K562 (cell line): Measurements from ENCODE around the gene ITK. TPM values are rescaled to one million over a fixed set of nuclear protein-coding genes. Genes with fewer than 3 reads are reported as not detected.

Experiments
- ATAC-seq: fragments of 200-7000 bp; cut with Tn5 transposase; 3 replicates; pipeline ENCODE4 v1.9.1; 2020; ENCODE audit warnings: moderate library complexity
- BruUV-seq: library from RNA; stranded (reverse); fragments of 400-500 nt; replicated peaks from 2 replicates; lab custom pipeline; 2021; lab: Mats Ljungman, UMichigan
- CTCF ChIA-PET: fragments of 300-600 bp; formaldehyde crosslinking; extraction: SDS; loops from one replicate; lab custom pipeline; 2021; ENCODE audit warnings: low intra/inter-chr PET ratio; lab: Yijun Ruan, JAX
- POLR2A ChIA-PET: fragments of 300-600, 350-650 bp; sonication (Branson Sonifier 250); formaldehyde crosslinking; extraction: SDS; loops from one replicate; lab custom pipeline; 2021; ENCODE audit warnings: antibody characterized with exemption, inconsistent platforms; lab: Yijun Ruan, JAX
- DNase-seq, 4 experiments: peaks; one replicate each; pipeline versions ENCODE4 v3.0.0 to v3.0.0-alpha.2; 2011 to 2018; ENCODE audit warnings: low spot score in 3 of 4, mixed read lengths in 3 of 4; ENCODE audit errors: extremely low read depth in 1 of 4
- FAIRE-seq: peaks from 2 replicates; lab custom pipeline; 2011; peaks lifted over from hg19 to GRCh38; lab: Jason Lieb, UNC
- H2AFZ ChIP-seq: 2 replicates; pipeline ENCODE4 v1.6.0; 2011; ENCODE audit warnings: low read depth, low read length, control low read depth, inconsistent platforms
- H3K27ac ChIP-seq: fragments of 200-600 bp; 3 replicates; pipeline ENCODE4 v1.8.0; 2011; ENCODE audit warnings: low read depth, mild to moderate bottlenecking, control low read depth, inconsistent platforms, low read length, moderate library complexity, mixed read lengths; ENCODE audit errors: extremely low read depth
- H3K27me3 ChIP-seq, 2 experiments: fragments of 300-600 bp in 1 of 2; 2 replicates in 1 of 2; 3 replicates in 1 of 2; pipeline versions ENCODE4 v1.6.0 to v1.8.0; 2011; ENCODE audit warnings: inconsistent platforms in 2 of 2, low read length in 2 of 2, mild to moderate bottlenecking in 1 of 2, mixed read lengths in 1 of 2, moderate library complexity in 1 of 2; ENCODE audit not compliant: control insufficient read depth in 2 of 2, insufficient read depth in 2 of 2
- H3K36me3 ChIP-seq: fragments of 300-600 bp; 3 replicates; pipeline ENCODE4 v1.8.0; 2011; ENCODE audit warnings: mild to moderate bottlenecking, low read length, inconsistent platforms; ENCODE audit not compliant: control insufficient read depth, insufficient read depth
- H3K4me1 ChIP-seq, 2 experiments: fragments of 200-600 bp in 1 of 2; replicated peaks in 1 of 2; 2 replicates in 1 of 2; 3 replicates in 1 of 2; pipeline versions ENCODE4 v1.5.1 to v1.8.0; 2011; ENCODE audit warnings: inconsistent platforms in 2 of 2, low read length in 2 of 2, mild to moderate bottlenecking in 1 of 2, mixed read lengths in 1 of 2, moderate library complexity in 1 of 2; ENCODE audit not compliant: control insufficient read depth in 2 of 2, insufficient read depth in 2 of 2
- H3K4me2 ChIP-seq: 2 replicates; pipeline ENCODE4 v1.6.1; 2011; ENCODE audit warnings: low read length, control low read depth, inconsistent platforms, mixed read lengths; ENCODE audit not compliant: insufficient read depth
- H3K4me3 ChIP-seq: fragments of 200-600 bp; sonication (generic), shearing (Covaris generic); 2 replicates; pipeline ENCODE4 v1.5.1; 2016; ENCODE audit warnings: control low read depth, inconsistent platforms
- H3K79me2 ChIP-seq: fragments of 200-600 bp; 3 replicates; pipeline ENCODE4 v1.8.0; 2011; ENCODE audit warnings: low read length, inconsistent platforms; ENCODE audit not compliant: control insufficient read depth, insufficient read depth
- H3K9ac ChIP-seq, 2 experiments: 2 replicates each; pipeline versions ENCODE4 v1.6.0 to v1.6.1; 2011; ENCODE audit warnings: low read depth in 2 of 2, low read length in 2 of 2, control low read depth in 1 of 2, inconsistent platforms in 1 of 2, mild to moderate bottlenecking in 1 of 2, mixed read lengths in 1 of 2; ENCODE audit not compliant: insufficient read depth in 1 of 2
- H3K9me1 ChIP-seq: one replicate; pipeline ENCODE4 v1.6.0; 2011; ENCODE audit warnings: inconsistent platforms, mild to moderate bottlenecking, low read length, moderate library complexity; ENCODE audit not compliant: control insufficient read depth, insufficient read depth
- H3K9me3 ChIP-seq: replicated peaks from 2 replicates; pipeline ENCODE4 v1.5.1; 2011; ENCODE audit warnings: low read depth, low read length, inconsistent platforms; ENCODE audit not compliant: control insufficient read depth, insufficient read depth
- H4K20me1 ChIP-seq: replicated peaks from 2 replicates; pipeline ENCODE4 v1.6.1; 2011; ENCODE audit warnings: low read length, inconsistent platforms, mixed read lengths; ENCODE audit not compliant: control insufficient read depth, insufficient read depth
- CBFA2T3 ChIP-seq: fragments of 450-650 bp; IDR thresholded peaks from 2 replicates; pipeline ENCODE4 v1.6.1; 2017
- FOSL1 ChIP-seq: fragments of 200-800 bp; sonication (Bioruptor generic); conservative IDR thresholded peaks from 2 replicates; pipeline ENCODE4 v1.6.1; 2016; ENCODE audit warnings: missing genetic modification characterization, missing compliant biosample characterization
- HDAC2 ChIP-seq: fragments of 450-650 bp; IDR thresholded peaks from 2 replicates; pipeline ENCODE4 v1.6.1; 2016; ENCODE audit warnings: mild to moderate bottlenecking
- JUND ChIP-seq, 2 experiments: IDR thresholded peaks; 2 replicates in 1 of 2; 3 replicates in 1 of 2; pipeline ENCODE4 v1.6.1; 2011; ENCODE audit warnings: borderline replicate concordance in 2 of 2, low read depth in 2 of 2, low read length in 2 of 2, improper control_type of control experiment in 1 of 2, missing biosample characterization in 1 of 2, missing genetic modification characterization in 1 of 2, missing genetic modification reagents in 1 of 2
- NCOA1 ChIP-seq: fragments of 450-650 bp; IDR thresholded peaks from 2 replicates; pipeline ENCODE4 v1.6.1; 2016; ENCODE audit warnings: low read depth
- PREB ChIP-seq: sonication (generic); formaldehyde crosslinking; IDR thresholded peaks from 2 replicates; pipeline ENCODE4 v1.8.1; 2023; ENCODE audit warnings: mild to moderate bottlenecking, missing genetic modification reagents
- PTTG1 ChIP-seq: fragments of 450-650 bp; IDR thresholded peaks from 2 replicates; pipeline ENCODE4 v1.6.1; 2016; ENCODE audit warnings: low read depth, mild to moderate bottlenecking, missing genetic modification characterization, missing compliant biosample characterization
- RBM15 ChIP-seq: fragments of 200-400 bp; formaldehyde crosslinking; IDR thresholded peaks from 2 replicates; pipeline ENCODE4 v1.6.1; 2018; ENCODE audit warnings: mild to moderate bottlenecking, low read length, moderate library complexity; ENCODE audit not compliant: insufficient read depth
- SETDB1 ChIP-seq: IDR thresholded peaks from one replicate; pipeline ENCODE4 v1.6.1; 2012; ENCODE audit warnings: low read length, control low read depth, inconsistent platforms
- SMARCA5 ChIP-seq: fragments of 450-650 bp; IDR thresholded peaks from 2 replicates; pipeline ENCODE4 v1.6.1; 2016
- TEAD4 ChIP-seq, 2 experiments: sonication (generic) in 1 of 2; formaldehyde crosslinking in 1 of 2; IDR thresholded peaks; 2 replicates each; pipeline versions ENCODE4 v1.6.1 to v1.8.0; 2012 to 2022; ENCODE audit warnings: borderline replicate concordance in 1 of 2, inconsistent platforms in 1 of 2, low read length in 1 of 2, mild to moderate bottlenecking in 1 of 2, missing genetic modification reagents in 1 of 2
- ZNF354B ChIP-seq: fragments of 250-450 bp; sonication (Bioruptor Pico); IDR thresholded peaks from 2 replicates; pipeline ENCODE4 v1.4.0; 2020
- ZNF384 ChIP-seq: IDR thresholded peaks from 2 replicates; pipeline ENCODE4 v1.6.1; 2012; ENCODE audit warnings: low read depth, low read length, improper control_type of control experiment
- WGBS: fragments of 100-300 bp; shearing (Covaris generic); methylation state at CpG from one replicate; pipeline ENCODE4 v1.1.6; 2016; ENCODE audit warnings: low coverage, mixed read lengths; ENCODE audit not compliant: insufficient coverage; ENCODE audit errors: missing lambda C conversion rate; 5-methylcytosine and 5-hydroxymethylcytosine counted together
- in situ Hi-C: fragments of 300-500 bp; cut with MboI; formaldehyde crosslinking; loops from 4 replicates; pipeline ENCODE4 v1.15.0; 2018; ENCODE audit warnings: inconsistent platforms, mixed read lengths
- intact Hi-C: fragments of 100-400 bp; cut with micrococcal nuclease; formaldehyde crosslinking; loops from 2 replicates; pipeline ENCODE4 v1.14.2; 2022
- polyA plus RNA-seq, 8 experiments: library from polyadenylated mRNA; depleted of rRNA in 4 of 8; stranded (reverse) in 5 of 8; unstranded in 3 of 8; fragments of >200 nt; fragmentation: Nextera tagmentation in 2 of 8; fragmentation: Illumina TruSeq in 1 of 8; extraction: Ambion mirVana in 2 of 8; extraction: Trizol in 1 of 8; gene quantifications; 2 replicates each; pipeline versions ENCODE4 v1.2.1 to v1.2.3, GENCODE V29; 2011 to 2014; ENCODE audit warnings: inconsistent platforms in 1 of 8, missing spikeins in 1 of 8
- total RNA-seq, 7 experiments: library from RNA; depleted of rRNA in 6 of 7; stranded (reverse); fragments of >200 nt in 6 of 7; fragmentation: Illumina TruSeq in 2 of 7; extraction: Trizol in 2 of 7; gene quantifications; 2 replicates each; pipeline versions ENCODE4 v1.2.1 to v1.2.3, GENCODE V29; 2011 to 2021; ENCODE audit warnings: low replicate concordance in 1 of 7
- TF ChIP-seq, protein P1 (sequence below): fragments of 150-350 bp; IDR thresholded peaks from 2 replicates; pipeline ENCODE4 v1.6.1; 2014; ENCODE audit warnings: low read depth, mild to moderate bottlenecking, low read length, borderline replicate concordance
- TF ChIP-seq, protein P2 (sequence below), 2 experiments: fragments of 450-650 bp in 1 of 2; IDR thresholded peaks; 2 replicates each; pipeline ENCODE4 v1.6.1; 2011 to 2017; ENCODE audit warnings: low read depth in 2 of 2, antibody characterized with exemption in 1 of 2, borderline replicate concordance in 1 of 2, low read length in 1 of 2, mild to moderate bottlenecking in 1 of 2, mixed read lengths in 1 of 2; ENCODE audit not compliant: control insufficient read depth in 1 of 2

The ITK gene
- total and polyA plus RNA-seq, 9 of the 15 experiments (the other 6 are each of a cell fraction or from before 2014, with no cell fraction given), result 0.04 to 0.75 TPM; not detected in 7

- in situ Hi-C loops (loop anchor here (10.0 kb wide), 1 partner anchor 1996 kb away; no protein-coding TSS in a partner anchor), intact Hi-C loops (loop anchor here (5.0 kb wide), 1 partner anchor 1994 kb away; no protein-coding TSS in a partner anchor)
- Histone ChIP-seq H3K36me3 (no peaks in the 10 kb centered on the region), H3K27me3 (no peaks in the 10 kb centered on the region), H3K9me1 (no peaks in the 10 kb centered on the region), H2AFZ (no peak overlapping the region), H3K4me2 (no peak overlapping the region), H3K4me1 (no peaks in the 10 kb centered on the region; a peak in 1 of 5 replicates), H3K4me3 (no peak overlapping the region), H3K9ac (no peak overlapping the region), H3K9me3 (no peaks in the 10 kb centered on the region), H4K20me1 (no peaks in the 10 kb centered on the region), H3K79me2 (no peaks in the 10 kb centered on the region), H3K27ac (no peak overlapping the region)
- no peak for FAIRE-seq
- BruUV-seq, result no TSS peak
- peak; percentile 61 for ATAC-seq
- POLR2A ChIA-PET, result no interaction called here
- DNase-seq, result peak in 2 of 4 experiments; percentile 23 to 25
- CTCF ChIA-PET, result no interaction called here
- 1% methylated on average over 6 of the region's 7 CpGs for WGBS
- TF ChIP-seq NCOA1 (no peak), RBM15 (no peak), ZNF354B (CRISPR knock-in tag) (no peak), CBFA2T3 (peak; percentile 36), FOSL1 (tag) (peak; percentile 44), JUND (IDR thresholded peaks at IDR 0.05; ENCODE audit: borderline replicate concordance, low read depth, low read length) (0 out of 2 replicates have a peak, but pooled peaks have one; percentile 22), JUND (tag; IDR thresholded peaks at IDR 0.05; ENCODE audit: borderline replicate concordance, low read depth, low read length) (no peak), PREB (CRISPR knock-in tag) (no peak), PTTG1 (tag) (no peak), SETDB1 (no peak), SMARCA5 (no peak), ZNF384 (peak; percentile 73), HDAC2 (no peak), TEAD4 (IDR thresholded peaks at IDR 0.05; ENCODE audit: low read length) (0 out of 2 replicates have a peak, but pooled peaks have one; percentile 25), TEAD4 (CRISPR knock-in tag; IDR thresholded peaks at IDR 0.05; ENCODE audit: borderline replicate concordance) (no peak)
- TF ChIP-seq, protein P1, sequence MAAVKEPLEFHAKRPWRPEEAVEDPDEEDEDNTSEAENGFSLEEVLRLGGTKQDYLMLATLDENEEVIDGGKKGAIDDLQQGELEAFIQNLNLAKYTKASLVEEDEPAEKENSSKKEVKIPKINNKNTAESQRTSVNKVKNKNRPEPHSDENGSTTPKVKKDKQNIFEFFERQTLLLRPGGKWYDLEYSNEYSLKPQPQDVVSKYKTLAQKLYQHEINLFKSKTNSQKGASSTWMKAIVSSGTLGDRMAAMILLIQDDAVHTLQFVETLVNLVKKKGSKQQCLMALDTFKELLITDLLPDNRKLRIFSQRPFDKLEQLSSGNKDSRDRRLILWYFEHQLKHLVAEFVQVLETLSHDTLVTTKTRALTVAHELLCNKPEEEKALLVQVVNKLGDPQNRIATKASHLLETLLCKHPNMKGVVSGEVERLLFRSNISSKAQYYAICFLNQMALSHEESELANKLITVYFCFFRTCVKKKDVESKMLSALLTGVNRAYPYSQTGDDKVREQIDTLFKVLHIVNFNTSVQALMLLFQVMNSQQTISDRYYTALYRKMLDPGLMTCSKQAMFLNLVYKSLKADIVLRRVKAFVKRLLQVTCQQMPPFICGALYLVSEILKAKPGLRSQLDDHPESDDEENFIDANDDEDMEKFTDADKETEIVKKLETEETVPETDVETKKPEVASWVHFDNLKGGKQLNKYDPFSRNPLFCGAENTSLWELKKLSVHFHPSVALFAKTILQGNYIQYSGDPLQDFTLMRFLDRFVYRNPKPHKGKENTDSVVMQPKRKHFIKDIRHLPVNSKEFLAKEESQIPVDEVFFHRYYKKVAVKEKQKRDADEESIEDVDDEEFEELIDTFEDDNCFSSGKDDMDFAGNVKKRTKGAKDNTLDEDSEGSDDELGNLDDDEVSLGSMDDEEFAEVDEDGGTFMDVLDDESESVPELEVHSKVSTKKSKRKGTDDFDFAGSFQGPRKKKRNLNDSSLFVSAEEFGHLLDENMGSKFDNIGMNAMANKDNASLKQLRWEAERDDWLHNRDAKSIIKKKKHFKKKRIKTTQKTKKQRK, result no peak
- TF ChIP-seq, protein P2, sequence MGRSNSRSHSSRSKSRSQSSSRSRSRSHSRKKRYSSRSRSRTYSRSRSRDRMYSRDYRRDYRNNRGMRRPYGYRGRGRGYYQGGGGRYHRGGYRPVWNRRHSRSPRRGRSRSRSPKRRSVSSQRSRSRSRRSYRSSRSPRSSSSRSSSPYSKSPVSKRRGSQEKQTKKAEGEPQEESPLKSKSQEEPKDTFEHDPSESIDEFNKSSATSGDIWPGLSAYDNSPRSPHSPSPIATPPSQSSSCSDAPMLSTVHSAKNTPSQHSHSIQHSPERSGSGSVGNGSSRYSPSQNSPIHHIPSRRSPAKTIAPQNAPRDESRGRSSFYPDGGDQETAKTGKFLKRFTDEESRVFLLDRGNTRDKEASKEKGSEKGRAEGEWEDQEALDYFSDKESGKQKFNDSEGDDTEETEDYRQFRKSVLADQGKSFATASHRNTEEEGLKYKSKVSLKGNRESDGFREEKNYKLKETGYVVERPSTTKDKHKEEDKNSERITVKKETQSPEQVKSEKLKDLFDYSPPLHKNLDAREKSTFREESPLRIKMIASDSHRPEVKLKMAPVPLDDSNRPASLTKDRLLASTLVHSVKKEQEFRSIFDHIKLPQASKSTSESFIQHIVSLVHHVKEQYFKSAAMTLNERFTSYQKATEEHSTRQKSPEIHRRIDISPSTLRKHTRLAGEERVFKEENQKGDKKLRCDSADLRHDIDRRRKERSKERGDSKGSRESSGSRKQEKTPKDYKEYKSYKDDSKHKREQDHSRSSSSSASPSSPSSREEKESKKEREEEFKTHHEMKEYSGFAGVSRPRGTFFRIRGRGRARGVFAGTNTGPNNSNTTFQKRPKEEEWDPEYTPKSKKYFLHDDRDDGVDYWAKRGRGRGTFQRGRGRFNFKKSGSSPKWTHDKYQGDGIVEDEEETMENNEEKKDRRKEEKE (IDR thresholded peaks at IDR 0.05; ENCODE audit: borderline replicate concordance in 1 of 2, control insufficient read depth in 1 of 2, low read depth in 2 of 2, low read length in 1 of 2), result no peak
Measured at GRCh38 chr5:157130925-157131324, 49.7 kb upstream of the ITK start.
